ENCODE measurements around the gene GPRC5D.
A peak's percentile ranks its signal among the peaks of the same experiment; 100 is the strongest.

GPRC5D gene

GRCh38 chr12:12903642-12904609, 48.0 kb downstream of the GPRC5D start:
- DNase-seq, result no peak

GRCh38 chr12:12902036-12902435, 49.9 kb downstream of the GPRC5D start:
- no peak for DNase-seq

- peak; percentile 55 for DNase-seq
Observed at GRCh38 chr12:12901158-12901791, 50.7 kb downstream of the GPRC5D start.

- no peak for DNase-seq
Observed at GRCh38 chr12:12900786-12901157, 51.2 kb downstream of the GPRC5D start.

GRCh38 chr12:12899530-12900380, 52.2 kb downstream of the GPRC5D start:
- peak; percentile 81 for DNase-seq

GRCh38 chr12:12898911-12899511, 53.0 kb downstream of the GPRC5D start:
- no peak for DNase-seq

- no peak for DNase-seq
Observed at GRCh38 chr12:12898136-12898717, 53.7 kb downstream of the GPRC5D start.

GRCh38 chr12:12897302-12897701, 54.7 kb downstream of the GPRC5D start:
- DNase-seq, result no peak

GRCh38 chr12:12896260-12896659, 55.7 kb downstream of the GPRC5D start:
- DNase-seq, result no peak

GRCh38 chr12:12893438-12893837, 58.5 kb downstream of the GPRC5D start:
- no peak for DNase-seq

- DNase-seq, result no peak
Observed at GRCh38 chr12:12892681-12893141, 59.3 kb downstream of the GPRC5D start.

GRCh38 chr12:12891881-12892355, 60.1 kb downstream of the GPRC5D start:
- DNase-seq, result no peak

GRCh38 chr12:12891080-12891880, 60.7 kb downstream of the GPRC5D start, which contains the start of gene GPRC5A:
TSS of gene GPRC5A (plus strand) at chr12:12891562. CDS start at chr12:12908250, 16,688 bp downstream.
- DNase-seq, result peak; percentile 49
